DOHH2 (cell line): ENCODE data around the gene QRFP.

Experiments
- H3F3A ChIP-seq: fragments of 200-600 bp; sonication (generic), shearing (Covaris generic); 2 replicates; pipeline ENCODE4 v1.6.0; 2016; ENCODE audit warnings: antibody characterized with exemption, mild to moderate bottlenecking; ENCODE audit not compliant: control insufficient read depth, insufficient read depth
- H3K27ac ChIP-seq: fragments of 200-600 bp; sonication (generic); 2 replicates; pipeline ENCODE4 v1.5.1; 2014; ENCODE audit warnings: low read depth, mild to moderate bottlenecking, low read length, moderate library complexity
- H3K27me3 ChIP-seq: fragments of 200-600 bp; sonication (generic); 2 replicates; pipeline ENCODE4 v1.6.1; 2014; ENCODE audit warnings: mild to moderate bottlenecking, low read length, mixed read lengths; ENCODE audit not compliant: control insufficient read depth
- H3K36me3 ChIP-seq: fragments of 200-600 bp; sonication (generic); 2 replicates; pipeline ENCODE4 v1.6.1; 2014; ENCODE audit warnings: mild to moderate bottlenecking, low read length, moderate library complexity, mixed read lengths; ENCODE audit not compliant: control insufficient read depth
- H3K4me1 ChIP-seq: fragments of 200-600 bp; sonication (generic); 2 replicates; pipeline ENCODE4 v1.6.1; 2014; ENCODE audit warnings: mild to moderate bottlenecking, low read length, mixed read lengths; ENCODE audit not compliant: control insufficient read depth
- H3K4me2 ChIP-seq: fragments of 200-600 bp; sonication (generic); 2 replicates; pipeline ENCODE4 v1.6.0; 2014; ENCODE audit warnings: mild to moderate bottlenecking, low read length, moderate library complexity
- H3K4me3 ChIP-seq: fragments of 200-600 bp; sonication (generic); 2 replicates; pipeline ENCODE4 v1.5.1; 2014; ENCODE audit warnings: mild to moderate bottlenecking, low read length, mixed read lengths
- H3K79me2 ChIP-seq: fragments of 200-600 bp; sonication (generic); 2 replicates; pipeline ENCODE4 v1.6.1; 2014; ENCODE audit warnings: mild to moderate bottlenecking, low read length, mixed read lengths; ENCODE audit not compliant: control insufficient read depth
- H3K9me2 ChIP-seq: fragments of 200-600 bp; sonication (generic); replicated peaks from 2 replicates; pipeline ENCODE4 v1.6.1; 2014; ENCODE audit warnings: mild to moderate bottlenecking, low read length, mixed read lengths; ENCODE audit not compliant: control insufficient read depth
- H3K9me3 ChIP-seq: fragments of 200-600 bp; sonication (generic); 2 replicates; pipeline ENCODE4 v1.6.1; 2014; ENCODE audit warnings: antibody characterized with exemption, low read length, mixed read lengths; ENCODE audit not compliant: control insufficient read depth, insufficient read depth
- H4K20me1 ChIP-seq: fragments of 200-600 bp; sonication (generic); 2 replicates; pipeline ENCODE4 v1.6.0; 2014; ENCODE audit warnings: low read depth, mild to moderate bottlenecking, antibody characterized with exemption, low read length, moderate library complexity; ENCODE audit not compliant: control insufficient read depth, insufficient read depth
- CTCF ChIP-seq: fragments of 200-600 bp; sonication (generic); IDR thresholded peaks from one replicate; pipeline ENCODE4 v1.5.1; 2014; ENCODE audit warnings: antibody characterized with exemption, mild to moderate bottlenecking, low read depth, low read length; ENCODE audit not compliant: poor library complexity, severe bottlenecking
- EZH2phosphoT487 ChIP-seq: fragments of 200-600 bp; sonication (generic); IDR thresholded peaks from 2 replicates; pipeline ENCODE4 v1.6.1; 2017; ENCODE audit warnings: borderline replicate concordance, mild to moderate bottlenecking, antibody characterized with exemption, low read length, moderate library complexity, mixed read lengths

The QRFP gene

DNA sequence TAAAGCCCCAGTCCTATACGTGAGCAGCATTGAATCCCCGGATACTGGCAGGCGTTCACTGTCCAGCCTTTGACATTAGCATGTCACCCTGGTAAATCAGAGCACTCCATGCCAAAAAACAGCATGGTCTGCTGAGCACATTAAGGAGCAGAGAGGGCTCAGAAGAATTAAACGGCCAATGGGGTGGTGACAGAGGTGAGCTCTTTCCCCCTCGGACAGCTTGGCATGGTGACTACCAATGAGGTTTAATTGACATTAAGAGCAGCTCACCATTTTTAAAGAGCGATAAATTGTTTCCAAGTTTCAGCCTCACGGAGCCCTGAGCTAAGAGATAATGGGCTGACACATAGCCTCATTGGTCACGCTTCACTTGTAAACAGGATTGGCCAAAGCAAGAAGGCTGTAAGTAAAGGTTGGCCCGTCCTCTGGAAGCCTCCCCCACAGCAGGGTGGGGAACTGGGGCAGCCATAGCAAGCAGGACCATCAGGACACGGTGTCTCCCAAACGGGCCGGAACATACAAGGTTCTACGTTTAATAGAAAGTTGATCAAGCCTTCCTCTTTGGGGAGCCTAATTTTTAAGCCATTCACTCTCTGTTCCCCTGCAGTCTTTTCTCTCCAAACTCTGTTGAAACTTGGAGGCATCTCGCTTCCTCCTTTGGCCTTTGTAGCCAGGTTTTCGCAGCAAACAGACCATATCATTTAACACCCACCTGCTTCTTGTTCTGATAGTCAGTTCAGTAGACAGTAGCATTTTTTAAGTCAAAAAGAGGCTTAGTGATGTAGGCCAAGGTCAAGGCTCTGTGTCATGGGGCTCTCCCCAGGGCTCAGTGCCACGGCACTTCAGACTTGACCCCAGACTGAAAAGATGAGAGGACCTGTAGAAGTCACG is 25.9 kb downstream of the QRFP start:
- Histone ChIP-seq H3K27ac (no peak overlapping the region), H3K9me3 (no peaks in the 10 kb centered on the region), H3K27me3 (no peaks in the 10 kb centered on the region), H3K79me2 (no peaks in the 10 kb centered on the region), H3K9me2 (no peaks in the 10 kb centered on the region), H3K36me3 (peaks cover 32% of the 10 kb centered on the region), H3K4me1 (peaks cover 6% of the 10 kb centered on the region; the same call in 1 of the 2 replicates), H4K20me1 (peaks cover 5% of the 10 kb centered on the region; the same call in 1 of the 2 replicates), H3F3A (0 out of 2 replicates have a peak, but pooled peaks cover 3% of the 10 kb centered on the region), H3K4me2 (no peak overlapping the region), H3K4me3 (no peak overlapping the region)
- TF ChIP-seq CTCF, result no peak
- TF ChIP-seq EZH2phosphoT487, result no peak

DNA sequence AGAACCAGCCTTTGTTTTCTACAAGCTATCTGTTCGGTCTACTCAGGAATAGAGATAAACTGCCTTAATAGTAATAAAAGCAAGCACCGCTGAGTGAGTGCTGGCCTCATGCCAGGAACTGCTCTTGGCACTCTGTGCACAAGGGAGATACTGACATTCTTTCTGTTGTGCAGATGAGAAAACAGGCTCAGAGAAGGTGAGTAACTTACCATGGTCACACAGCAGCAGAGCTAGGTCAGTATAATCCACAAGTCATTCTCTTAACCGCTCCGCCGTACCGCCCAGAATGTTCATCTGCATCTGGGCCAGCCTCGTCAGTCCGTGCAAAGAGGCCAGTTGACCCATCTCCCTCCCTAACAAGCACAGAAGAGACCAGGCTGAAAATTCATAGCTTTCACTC is 27.4 kb downstream of the QRFP start:
- Histone ChIP-seq H3K36me3 (peaks cover 28% of the 10 kb centered on the region), H3K27ac (no peak overlapping the region), H3K4me1 (peaks cover 6% of the 10 kb centered on the region; the same call in 1 of the 2 replicates), H3K4me3 (no peak overlapping the region), H3K4me2 (no peak overlapping the region), H3K27me3 (no peaks in the 10 kb centered on the region), H3K79me2 (no peaks in the 10 kb centered on the region), H4K20me1 (peaks cover 5% of the 10 kb centered on the region; the same call in 1 of the 2 replicates), H3F3A (0 out of 2 replicates have a peak, but pooled peaks cover 3% of the 10 kb centered on the region), H3K9me3 (no peaks in the 10 kb centered on the region), H3K9me2 (no peaks in the 10 kb centered on the region)
- no peak for TF ChIP-seq CTCF
- TF ChIP-seq EZH2phosphoT487, result no peak

DNA sequence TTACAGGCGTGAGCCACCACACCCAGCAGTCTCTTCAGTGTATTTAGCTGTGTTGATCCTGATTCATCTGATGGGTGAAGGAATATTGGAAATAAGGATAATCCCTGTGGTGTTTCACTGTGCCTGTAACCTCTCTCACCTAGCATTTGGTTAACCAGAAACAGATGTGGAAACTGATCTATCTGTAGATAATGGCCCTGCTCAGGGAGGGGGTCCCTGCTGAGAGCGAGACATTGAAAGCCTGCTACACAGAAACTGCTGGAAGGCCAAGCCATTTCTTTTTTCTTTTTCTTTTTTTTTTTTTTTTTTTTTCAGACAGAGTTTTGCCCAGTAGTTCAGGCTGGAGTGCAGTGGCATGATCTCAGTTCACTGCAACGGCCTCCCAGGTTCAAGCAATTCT is 28.4 kb downstream of the QRFP start:
- Histone ChIP-seq H3K27me3 (no peaks in the 10 kb centered on the region), H3K4me2 (no peak overlapping the region), H3F3A (0 out of 2 replicates have a peak, but pooled peaks cover 3% of the 10 kb centered on the region), H3K36me3 (peaks cover 25% of the 10 kb centered on the region), H3K79me2 (no peaks in the 10 kb centered on the region), H3K9me2 (no peaks in the 10 kb centered on the region), H3K27ac (no peak overlapping the region), H4K20me1 (peaks cover 5% of the 10 kb centered on the region; the same call in 1 of the 2 replicates), H3K9me3 (no peaks in the 10 kb centered on the region), H3K4me1 (peaks cover 6% of the 10 kb centered on the region; the same call in 1 of the 2 replicates), H3K4me3 (no peak overlapping the region)
- TF ChIP-seq CTCF, result no peak
- TF ChIP-seq EZH2phosphoT487, result no peak
